ENCODE data around the gene MRPS31. TPM values are rescaled to one million over a fixed set of nuclear protein-coding genes. Genes with fewer than 3 reads are reported as not detected.

MRPS31 gene
- polyA plus RNA-seq (2012; ENCODE audit: missing spikeins) = 43.6 TPM

- FAIRE-seq (peak; percentile 97), DNase-seq (ENCODE audit: insufficient read length) (peak; percentile 87)
- TF ChIP-seq TAF1 (IDR thresholded peaks at IDR 0.05; ENCODE audit: borderline replicate concordance, low read depth, low read length) (peak; percentile 82), POLR2A (IDR thresholded peaks at IDR 0.05; ENCODE audit: low read depth, low read length) (peak; percentile 93), POLR2AphosphoS5 (IDR thresholded peaks at IDR 0.05; ENCODE audit: low read depth, low read length) (peak; percentile 95)
Observed at GRCh38 chr13:40770934-40771618, at the start of gene MRPS31. TSS of gene MRPS31 (minus strand) at chr13:40771190. CDS start at chr13:40771136, 54 bp downstream.

GRCh38 chr13:40819797-40820315 is 48.9 kb upstream of the MRPS31 start:
- TF ChIP-seq TAF1 (IDR thresholded peaks at IDR 0.05; ENCODE audit: borderline replicate concordance, low read depth, low read length) (no peak), POLR2AphosphoS5 (IDR thresholded peaks at IDR 0.05; ENCODE audit: low read depth, low read length) (no peak), POLR2A (IDR thresholded peaks at IDR 0.05; ENCODE audit: low read depth, low read length) (no peak)
- DNase-seq (ENCODE audit: insufficient read length) (no peak), FAIRE-seq (peak; percentile 24)

DNA sequence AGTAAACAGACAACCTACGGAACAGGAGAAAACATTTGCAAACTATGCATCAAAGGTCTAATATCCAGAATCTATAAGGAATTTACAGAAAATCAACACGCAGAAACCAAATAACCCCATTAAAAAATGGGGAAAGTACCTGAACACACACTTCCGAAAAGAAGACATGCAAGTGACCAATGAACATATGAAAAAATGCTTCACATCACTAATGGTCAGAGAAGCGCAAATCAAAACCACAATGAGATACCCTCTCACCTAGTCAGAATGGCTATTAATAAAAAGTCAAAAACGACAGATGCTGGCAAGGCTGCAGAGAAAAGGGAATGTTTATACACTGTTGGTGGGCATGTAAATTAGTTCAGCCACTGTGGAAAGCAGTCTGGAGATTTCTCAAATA is 47.9 kb upstream of the MRPS31 start:
- DNase-seq (ENCODE audit: insufficient read length) (no peak), FAIRE-seq (no peak)
- no peak for TF ChIP-seq POLR2A (IDR thresholded peaks at IDR 0.05; ENCODE audit: low read depth, low read length)
- no peak for TF ChIP-seq TAF1 (IDR thresholded peaks at IDR 0.05; ENCODE audit: borderline replicate concordance, low read depth, low read length)
- TF ChIP-seq POLR2AphosphoS5 (IDR thresholded peaks at IDR 0.05; ENCODE audit: low read depth, low read length) = no peak

DNA sequence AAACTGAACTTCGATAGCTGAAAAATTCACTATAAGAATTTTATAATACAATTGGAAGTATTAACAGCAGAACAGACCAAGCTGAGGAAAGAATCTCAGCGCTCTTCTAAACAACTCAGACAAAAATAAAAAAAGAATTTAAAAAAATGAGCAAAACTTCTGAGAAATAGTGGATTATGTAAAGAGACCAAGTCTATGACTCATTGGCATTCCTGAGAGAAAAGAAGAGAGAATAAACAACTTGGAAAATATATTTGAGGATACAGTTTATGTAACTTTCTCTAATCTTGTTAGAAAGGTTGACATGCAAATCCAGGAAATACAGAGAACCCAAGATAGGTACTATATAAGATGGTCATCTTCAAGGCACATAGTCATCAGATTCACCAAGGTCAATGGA is 43.8 kb upstream of the MRPS31 start:
- no peak for TF ChIP-seq POLR2AphosphoS5 (IDR thresholded peaks at IDR 0.05; ENCODE audit: low read depth, low read length)
- no peak for TF ChIP-seq TAF1 (IDR thresholded peaks at IDR 0.05; ENCODE audit: borderline replicate concordance, low read depth, low read length)
- TF ChIP-seq POLR2A (IDR thresholded peaks at IDR 0.05; ENCODE audit: low read depth, low read length) = no peak
- FAIRE-seq (no peak), DNase-seq (ENCODE audit: insufficient read length) (no peak)

GRCh38 chr13:40813667-40814454 is 42.9 kb upstream of the MRPS31 start:
- DNase-seq (ENCODE audit: insufficient read length) = no peak

GRCh38 chr13:40812724-40813445 is 41.9 kb upstream of the MRPS31 start:
- FAIRE-seq (no peak), DNase-seq (ENCODE audit: insufficient read length) (no peak)
- no peak for TF ChIP-seq POLR2AphosphoS5 (IDR thresholded peaks at IDR 0.05; ENCODE audit: low read depth, low read length)
- no peak for TF ChIP-seq POLR2A (IDR thresholded peaks at IDR 0.05; ENCODE audit: low read depth, low read length)
- no peak for TF ChIP-seq TAF1 (IDR thresholded peaks at IDR 0.05; ENCODE audit: borderline replicate concordance, low read depth, low read length)

More at GRCh38 chr13:40813667-40814454, 42.9 kb upstream of the MRPS31 start:
- TF ChIP-seq POLR2AphosphoS5 (IDR thresholded peaks at IDR 0.05; ENCODE audit: low read depth, low read length) (no peak), POLR2A (IDR thresholded peaks at IDR 0.05; ENCODE audit: low read depth, low read length) (no peak), TAF1 (IDR thresholded peaks at IDR 0.05; ENCODE audit: borderline replicate concordance, low read depth, low read length) (no peak)
- peak; percentile 72 for FAIRE-seq

- no peak for DNase-seq (ENCODE audit: insufficient read length)
- TF ChIP-seq POLR2AphosphoS5 (IDR thresholded peaks at IDR 0.05; ENCODE audit: low read depth, low read length) (no peak), POLR2A (IDR thresholded peaks at IDR 0.05; ENCODE audit: low read depth, low read length) (no peak), TAF1 (IDR thresholded peaks at IDR 0.05; ENCODE audit: borderline replicate concordance, low read depth, low read length) (no peak)
- peak; percentile 50 for FAIRE-seq
Observed at GRCh38 chr13:40812102-40812501, 41.1 kb upstream of the MRPS31 start.

- no peak for TF ChIP-seq POLR2A (IDR thresholded peaks at IDR 0.05; ENCODE audit: low read depth, low read length)
- no peak for TF ChIP-seq POLR2AphosphoS5 (IDR thresholded peaks at IDR 0.05; ENCODE audit: low read depth, low read length)
- FAIRE-seq (no peak), DNase-seq (ENCODE audit: insufficient read length) (no peak)
Observed at GRCh38 chr13:40809471-40809870, 38.5 kb upstream of the MRPS31 start.

DNA sequence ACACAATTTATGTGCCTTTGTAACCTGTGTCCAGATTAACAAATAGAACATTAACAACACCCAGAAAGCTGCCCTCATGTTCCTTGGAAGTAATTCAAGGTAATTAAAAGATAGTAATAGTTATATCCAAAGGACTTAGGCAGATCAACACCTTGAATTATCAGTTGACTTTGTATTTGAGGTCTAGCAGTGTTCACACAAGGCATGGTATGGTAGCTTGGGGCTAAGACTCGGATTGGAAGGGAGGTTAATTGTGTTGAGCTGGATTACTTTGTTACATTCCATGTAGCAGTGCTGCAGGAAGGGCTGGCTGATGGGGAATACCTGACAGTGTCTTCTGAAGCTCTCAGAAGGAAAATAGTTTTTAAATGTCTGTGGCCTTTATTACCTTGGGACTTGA is 35.3 kb upstream of the MRPS31 start:
- no peak for TF ChIP-seq POLR2AphosphoS5 (IDR thresholded peaks at IDR 0.05; ENCODE audit: low read depth, low read length)
- TF ChIP-seq TAF1 (IDR thresholded peaks at IDR 0.05; ENCODE audit: borderline replicate concordance, low read depth, low read length) = no peak
- TF ChIP-seq POLR2A (IDR thresholded peaks at IDR 0.05; ENCODE audit: low read depth, low read length) = no peak
- no peak for FAIRE-seq

DNA sequence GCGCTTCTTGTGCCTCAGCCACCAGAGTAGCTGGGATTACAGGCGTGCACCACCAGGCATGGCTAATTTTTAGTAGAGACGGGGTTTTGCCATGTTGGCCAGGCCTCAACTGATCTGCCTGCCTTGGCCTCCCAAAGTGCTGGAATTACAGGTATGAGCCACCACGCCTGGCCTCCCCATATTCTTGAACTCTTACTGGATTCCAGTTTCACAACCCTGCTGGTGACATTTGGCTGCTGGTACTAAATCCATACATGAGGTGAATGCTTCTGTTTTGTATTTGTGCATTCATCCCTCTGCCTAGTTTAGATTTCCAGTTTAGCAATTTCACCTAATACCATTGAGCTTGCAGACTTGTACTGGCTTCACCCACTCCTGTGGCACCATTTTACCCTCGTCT is 32.3 kb upstream of the MRPS31 start:
- FAIRE-seq (no peak), DNase-seq (ENCODE audit: insufficient read length) (no peak)
- TF ChIP-seq POLR2AphosphoS5 (IDR thresholded peaks at IDR 0.05; ENCODE audit: low read depth, low read length) (no peak), POLR2A (IDR thresholded peaks at IDR 0.05; ENCODE audit: low read depth, low read length) (no peak), TAF1 (IDR thresholded peaks at IDR 0.05; ENCODE audit: borderline replicate concordance, low read depth, low read length) (no peak)

More for the DNA sequence above, 35.3 kb upstream of the MRPS31 start:
- DNase-seq (ENCODE audit: insufficient read length) = no peak
